DND-41 (cell line): ENCODE data around the gene MGAT4B.

Experiments used
- ATAC-seq: fragments of 200-7000 bp; cut with Tn5 transposase; 3 replicates; pipeline ENCODE4 v1.9.1; 2021; ENCODE audit warnings: low read depth; ENCODE audit not compliant: insufficient read depth
- DNase-seq: peaks from one replicate; pipeline ENCODE4 v3.0.0-alpha.2; 2020
- H2AFZ ChIP-seq: 2 replicates; pipeline ENCODE4 v1.6.0; 2012; ENCODE audit warnings: low read depth, low read length
- H3K27ac ChIP-seq: 2 replicates; pipeline ENCODE4 v1.5.1; 2012; ENCODE audit warnings: low read length, inconsistent platforms
- H3K27me3 ChIP-seq: fragments of 200-600 bp; sonication (generic); 2 replicates; pipeline ENCODE4 v1.6.0; 2012; ENCODE audit warnings: low read length, mild to moderate bottlenecking, inconsistent platforms; ENCODE audit not compliant: insufficient read depth, poor library complexity
- H3K36me3 ChIP-seq: 2 replicates; pipeline ENCODE4 v1.5.1; 2012; ENCODE audit warnings: low read length, inconsistent platforms; ENCODE audit not compliant: insufficient read depth
- H3K4me1 ChIP-seq: 2 replicates; pipeline ENCODE4 v1.5.1; 2012; ENCODE audit warnings: mild to moderate bottlenecking, low read length; ENCODE audit not compliant: insufficient read depth
- H3K4me2 ChIP-seq: 2 replicates; pipeline ENCODE4 v1.6.0; 2012; ENCODE audit warnings: mild to moderate bottlenecking, moderate library complexity, low read length, inconsistent platforms; ENCODE audit not compliant: insufficient read depth
- H3K4me3 ChIP-seq, 2 experiments: fragments of 200-600 bp in 1 of 2; shearing (Covaris generic) in 1 of 2; 2 replicates each; pipeline ENCODE4 v1.5.1; 2012 to 2016; ENCODE audit warnings: inconsistent platforms in 2 of 2, low read length in 2 of 2, mild to moderate bottlenecking in 2 of 2, low read depth in 1 of 2, moderate library complexity in 1 of 2
- H3K79me2 ChIP-seq: 2 replicates; pipeline ENCODE4 v1.6.0; 2012; ENCODE audit warnings: low read length, inconsistent platforms; ENCODE audit not compliant: insufficient read depth
- H3K9ac ChIP-seq: 2 replicates; pipeline ENCODE4 v1.6.0; 2012; ENCODE audit warnings: low read depth, mild to moderate bottlenecking, inconsistent platforms, low read length, moderate library complexity
- H3K9me3 ChIP-seq: 2 replicates; pipeline ENCODE4 v1.5.1; 2012; ENCODE audit warnings: low read length, moderate library complexity, mild to moderate bottlenecking, inconsistent platforms; ENCODE audit not compliant: insufficient read depth, severe bottlenecking
- H4K20me1 ChIP-seq: 2 replicates; pipeline ENCODE4 v1.6.0; 2012; ENCODE audit warnings: low read length; ENCODE audit not compliant: insufficient read depth
- EZH2 ChIP-seq: IDR thresholded peaks from 3 replicates; pipeline ENCODE4 v1.6.1; 2012; ENCODE audit warnings: borderline replicate concordance, low read depth, mild to moderate bottlenecking, moderate library complexity, low read length, inconsistent platforms; ENCODE audit not compliant: severe bottlenecking
- TF ChIP-seq, protein P1 (sequence below): IDR thresholded peaks from 2 replicates; pipeline ENCODE4 v1.5.1; 2012; ENCODE audit warnings: borderline replicate concordance, low read length, moderate library complexity, mild to moderate bottlenecking; ENCODE audit not compliant: poor library complexity, severe bottlenecking; ENCODE audit errors: extremely low read depth

Gene MGAT4B

DNA sequence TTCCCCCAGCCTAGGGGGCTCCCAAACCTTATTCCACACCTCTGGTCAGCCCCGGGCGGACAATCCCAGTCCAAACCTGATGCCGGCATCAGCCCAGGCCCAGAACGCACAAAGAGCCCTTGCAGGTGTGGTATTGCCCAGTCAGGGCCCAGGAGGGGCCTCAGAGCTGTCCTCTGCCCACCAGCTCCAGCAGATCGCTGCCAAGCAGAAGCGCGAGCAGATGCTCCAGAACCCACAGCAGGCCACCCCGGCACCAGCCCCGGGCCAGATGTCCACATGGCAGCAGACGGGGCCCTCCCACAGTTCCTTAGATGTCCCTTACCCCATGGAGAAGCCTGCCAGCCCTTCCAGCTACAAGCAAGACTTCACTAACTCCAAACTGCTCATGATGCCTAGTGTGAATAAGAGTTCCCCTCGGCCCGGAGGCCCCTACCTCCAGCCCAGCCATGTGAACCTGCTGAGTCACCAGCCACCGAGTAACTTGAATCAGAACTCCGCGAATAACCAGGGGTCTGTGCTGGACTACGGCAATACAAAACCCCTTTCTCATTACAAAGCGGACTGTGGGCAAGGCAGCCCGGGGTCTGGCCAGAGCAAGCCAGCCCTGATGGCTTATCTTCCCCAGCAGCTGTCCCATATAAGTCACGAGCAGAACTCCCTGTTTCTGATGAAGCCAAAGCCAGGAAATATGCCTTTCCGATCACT, 40.5 kb downstream of the MGAT4B start:
- ATAC-seq (no peak), DNase-seq (no peak)
- no peak overlapping the region for H3K27ac ChIP-seq
- H3K9me3 ChIP-seq = no peaks in the 10 kb centered on the region
- H3K4me1 ChIP-seq = 0 out of 2 replicates have a peak, but pooled peaks cover 10% of the 10 kb centered on the region
- peaks cover 66% of the 10 kb centered on the region for H3K36me3 ChIP-seq
- no peak overlapping the region for H3K9ac ChIP-seq
- TF ChIP-seq, protein P1, sequence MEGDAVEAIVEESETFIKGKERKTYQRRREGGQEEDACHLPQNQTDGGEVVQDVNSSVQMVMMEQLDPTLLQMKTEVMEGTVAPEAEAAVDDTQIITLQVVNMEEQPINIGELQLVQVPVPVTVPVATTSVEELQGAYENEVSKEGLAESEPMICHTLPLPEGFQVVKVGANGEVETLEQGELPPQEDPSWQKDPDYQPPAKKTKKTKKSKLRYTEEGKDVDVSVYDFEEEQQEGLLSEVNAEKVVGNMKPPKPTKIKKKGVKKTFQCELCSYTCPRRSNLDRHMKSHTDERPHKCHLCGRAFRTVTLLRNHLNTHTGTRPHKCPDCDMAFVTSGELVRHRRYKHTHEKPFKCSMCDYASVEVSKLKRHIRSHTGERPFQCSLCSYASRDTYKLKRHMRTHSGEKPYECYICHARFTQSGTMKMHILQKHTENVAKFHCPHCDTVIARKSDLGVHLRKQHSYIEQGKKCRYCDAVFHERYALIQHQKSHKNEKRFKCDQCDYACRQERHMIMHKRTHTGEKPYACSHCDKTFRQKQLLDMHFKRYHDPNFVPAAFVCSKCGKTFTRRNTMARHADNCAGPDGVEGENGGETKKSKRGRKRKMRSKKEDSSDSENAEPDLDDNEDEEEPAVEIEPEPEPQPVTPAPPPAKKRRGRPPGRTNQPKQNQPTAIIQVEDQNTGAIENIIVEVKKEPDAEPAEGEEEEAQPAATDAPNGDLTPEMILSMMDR = no peak
- no peak for TF ChIP-seq EZH2
- H3K79me2 ChIP-seq = peaks cover 63% of the 10 kb centered on the region
- H2AFZ ChIP-seq = no peak overlapping the region
- H3K4me2 ChIP-seq = no peak overlapping the region
- H4K20me1 ChIP-seq = peaks cover 62% of the 10 kb centered on the region
- no peaks in the 10 kb centered on the region for H3K27me3 ChIP-seq
- no peak overlapping the region for H3K4me3 ChIP-seq

DNA sequence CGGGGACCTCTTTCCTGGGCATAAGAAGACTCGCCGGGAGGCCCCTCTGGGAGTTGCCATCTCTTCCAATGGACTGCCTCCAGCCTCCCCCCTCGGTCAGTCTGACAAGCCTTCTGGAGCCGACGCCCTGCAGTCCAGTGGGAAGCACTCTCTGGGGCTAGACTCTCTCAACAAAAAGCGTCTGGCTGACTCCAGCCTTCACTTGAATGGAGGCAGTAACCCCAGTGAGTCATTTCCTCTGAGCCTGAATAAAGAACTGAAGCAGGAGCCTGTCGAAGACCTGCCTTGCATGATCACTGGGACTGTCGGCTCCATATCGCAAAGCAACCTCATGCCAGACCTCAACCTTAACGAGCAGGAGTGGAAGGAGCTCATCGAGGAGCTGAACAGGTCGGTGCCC, 41.3 kb downstream of the MGAT4B start:
- Histone ChIP-seq H3K4me3 (no peak overlapping the region), H3K9me3 (no peaks in the 10 kb centered on the region), H3K27me3 (no peaks in the 10 kb centered on the region), H4K20me1 (peaks cover 67% of the 10 kb centered on the region), H2AFZ (no peak overlapping the region), H3K27ac (no peak overlapping the region), H3K36me3 (peaks cover 59% of the 10 kb centered on the region), H3K4me1 (peaks cover 11% of the 10 kb centered on the region; the same call in 1 of the 2 replicates), H3K79me2 (peaks cover 69% of the 10 kb centered on the region), H3K9ac (no peak overlapping the region), H3K4me2 (no peak overlapping the region)
- no peak for TF ChIP-seq EZH2
- TF ChIP-seq, protein P1 = no peak
- no peak for ATAC-seq
- no peak for DNase-seq

DNA sequence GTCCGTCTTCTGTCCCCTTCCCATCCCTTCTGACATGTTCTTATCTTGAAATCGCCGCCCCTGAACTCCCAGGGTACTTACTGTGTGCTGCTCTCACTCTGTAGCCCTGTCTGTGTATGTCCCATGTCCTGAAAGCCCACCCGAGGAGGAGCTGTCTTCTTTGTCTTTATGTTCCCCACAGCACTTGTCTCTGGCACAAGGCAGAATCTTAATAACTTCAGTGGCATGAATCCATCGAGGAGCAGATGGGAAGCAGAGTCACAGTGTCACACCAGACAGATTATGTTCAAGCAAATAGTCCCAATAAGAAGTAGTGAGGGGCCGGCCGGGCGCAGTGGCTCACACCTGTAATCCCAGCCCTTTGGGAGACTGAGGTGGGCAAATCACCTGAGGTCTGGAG, 42.6 kb downstream of the MGAT4B start:
- Histone ChIP-seq H3K9me3 (no peaks in the 10 kb centered on the region), H3K4me3 (no peak overlapping the region), H3K36me3 (peaks cover 45% of the 10 kb centered on the region), H3K79me2 (peaks cover 82% of the 10 kb centered on the region), H4K20me1 (peaks cover 80% of the 10 kb centered on the region), H3K27ac (no peak overlapping the region), H3K9ac (no peak overlapping the region), H3K4me1 (peaks cover 18% of the 10 kb centered on the region), H3K4me2 (no peak overlapping the region), H3K27me3 (no peaks in the 10 kb centered on the region), H2AFZ (no peak overlapping the region)
- DNase-seq = no peak
- no peak for ATAC-seq
- TF ChIP-seq, protein P1 = no peak
- TF ChIP-seq EZH2 = no peak
